GM12878 (cell line): Measurements from ENCODE around the gene HOXD1. TPM values are rescaled to one million over a fixed set of nuclear protein-coding genes. Genes with fewer than 3 reads are reported as not detected.

Experiments used
- ATAC-seq: fragments of 200-7000 bp; cut with Tn5 transposase; 3 replicates; pipeline ENCODE4 v1.9.1; 2020; ENCODE audit warnings: mild to moderate bottlenecking, moderate library complexity
- BruUV-seq: library from RNA; stranded (reverse); fragments of 400-500 nt; replicated peaks from 2 replicates; lab custom pipeline; 2021; lab: Mats Ljungman, UMichigan
- CTCF ChIA-PET: fragments of 300-600 bp; sonication (Branson Sonifier 250); formaldehyde crosslinking; extraction: SDS; loops from one replicate; lab custom pipeline; 2021; ENCODE audit warnings: inconsistent platforms; lab: Yijun Ruan, JAX
- POLR2A ChIA-PET: fragments of 350-600 bp; formaldehyde crosslinking; extraction: SDS; loops from one replicate; lab custom pipeline; 2021; ENCODE audit warnings: inconsistent platforms; lab: Charles Lee
- RAD21 ChIA-PET: fragments of 300-600 bp; sonication (Branson Sonifier 250); formaldehyde crosslinking; loops from one replicate; lab custom pipeline; 2023; ENCODE audit warnings: antibody characterized with exemption; ENCODE audit not compliant: unreplicated experiment; lab: Charles Lee
- SMC1A ChIA-PET: fragments of 300-600 bp; sonication (Branson Sonifier 250); formaldehyde crosslinking; loops from one replicate; lab custom pipeline; 2023; ENCODE audit not compliant: unreplicated experiment, uncharacterized antibody; lab: Charles Lee
- DNase-seq: peaks from one replicate; pipeline ENCODE4 v3.0.0-alpha.2; 2011; ENCODE audit warnings: low read depth, low spot score
- FAIRE-seq: peaks from 3 replicates; lab custom pipeline; 2011; peaks lifted over from hg19 to GRCh38; lab: Jason Lieb, UNC
- H2AFZ ChIP-seq: 2 replicates; pipeline ENCODE4 v1.6.0; 2011; ENCODE audit warnings: low read depth, low read length, control low read depth; ENCODE audit not compliant: control insufficient read depth
- H3K27ac ChIP-seq: 2 replicates; pipeline ENCODE4 v1.5.1; 2011; ENCODE audit warnings: control low read depth; ENCODE audit not compliant: control insufficient read depth, insufficient read depth
- H3K27me3 ChIP-seq, 2 experiments: replicated peaks in 1 of 2; 2 replicates each; pipeline versions ENCODE4 v1.6.0 to v1.6.1; 2011; ENCODE audit warnings: low read length in 1 of 2; ENCODE audit not compliant: control insufficient read depth in 2 of 2, insufficient read depth in 2 of 2
- H3K36me3 ChIP-seq, 2 experiments: 2 replicates each; pipeline ENCODE4 v1.5.1; 2011; ENCODE audit warnings: low read length in 1 of 2; ENCODE audit not compliant: control insufficient read depth in 2 of 2, insufficient read depth in 2 of 2
- H3K4me1 ChIP-seq: 2 replicates; pipeline ENCODE4 v1.6.1; 2011; ENCODE audit warnings: mild to moderate bottlenecking, low read length, moderate library complexity, mixed read lengths; ENCODE audit not compliant: control insufficient read depth, insufficient read depth
- H3K4me2 ChIP-seq: 2 replicates; pipeline ENCODE4 v1.6.0; 2011; ENCODE audit warnings: control low read depth; ENCODE audit not compliant: control insufficient read depth, insufficient read depth
- H3K4me3 ChIP-seq: fragments of 200-600 bp; sonication (generic); 2 replicates; pipeline ENCODE4 v1.5.1; 2016
- H3K79me2 ChIP-seq: 2 replicates; pipeline ENCODE4 v1.6.0; 2011; ENCODE audit warnings: low read length; ENCODE audit not compliant: control insufficient read depth, insufficient read depth
- H3K9ac ChIP-seq: 2 replicates; pipeline ENCODE4 v1.8.0; 2011; ENCODE audit warnings: low read length, control low read depth, mixed read lengths; ENCODE audit not compliant: control insufficient read depth, insufficient read depth
- H3K9me3 ChIP-seq: replicated peaks from 3 replicates; pipeline ENCODE4 v1.5.1; 2011; ENCODE audit warnings: mild to moderate bottlenecking, low read length; ENCODE audit not compliant: control insufficient read depth, insufficient read depth
- H4K20me1 ChIP-seq: 2 replicates; pipeline ENCODE4 v1.6.0; 2011; ENCODE audit not compliant: control insufficient read depth, insufficient read depth
- BHLHE40 ChIP-seq, 2 experiments: fragments of 450-650 bp in 1 of 2; IDR thresholded peaks; 2 replicates each; pipeline ENCODE4 v1.6.1; 2011 to 2017; ENCODE audit warnings: low read depth in 2 of 2, borderline replicate concordance in 1 of 2, improper control_type of control experiment in 1 of 2, low read length in 1 of 2, mild to moderate bottlenecking in 1 of 2
- CEBPB ChIP-seq, 2 experiments: fragments of 150-350 bp in 1 of 2; IDR thresholded peaks; 2 replicates each; pipeline ENCODE4 v1.6.1; 2012 to 2014; ENCODE audit warnings: low read depth in 2 of 2, low read length in 2 of 2, borderline replicate concordance in 1 of 2, inconsistent platforms in 1 of 2
- EZH2 ChIP-seq: IDR thresholded peaks from 2 replicates; pipeline ENCODE4 v1.6.1; 2012; ENCODE audit warnings: low read depth, mild to moderate bottlenecking, control low read depth, inconsistent platforms, low read length, borderline replicate concordance; ENCODE audit not compliant: control insufficient read depth
- IKZF1 ChIP-seq: fragments of 450-650 bp; conservative IDR thresholded peaks from 2 replicates; pipeline ENCODE4 v1.6.1; 2017; ENCODE audit warnings: antibody characterized with exemption, mild to moderate bottlenecking
- MTA2 ChIP-seq: fragments of 450-650 bp; IDR thresholded peaks from 2 replicates; pipeline ENCODE4 v1.6.1; 2016; ENCODE audit warnings: low read depth, mild to moderate bottlenecking, moderate library complexity
- RFX5 ChIP-seq: IDR thresholded peaks from 2 replicates; pipeline ENCODE4 v1.6.1; 2011; ENCODE audit warnings: low read depth, low read length, improper control_type of control experiment
- WGBS: methylation state at CpG from one replicate; pipeline ENCODE4 v1.1.6; 2016; ENCODE audit warnings: low lambda C conversion rate; ENCODE audit not compliant: insufficient replicate concordance, insufficient coverage; ENCODE audit errors: missing lambda C conversion rate; 5-methylcytosine and 5-hydroxymethylcytosine counted together
- in situ Hi-C: fragments of 300-500 bp; cut with MboI; formaldehyde crosslinking; loops from 9 replicates; pipeline ENCODE4 v1.14.3; 2018; ENCODE audit warnings: mixed read lengths
- intact Hi-C: fragments of 100-400 bp; cut with micrococcal nuclease; formaldehyde crosslinking; loops from one replicate; pipeline ENCODE4 v1.14.2; 2022; ENCODE audit not compliant: unreplicated experiment
- polyA plus RNA-seq, 11 experiments: library from polyadenylated mRNA; depleted of rRNA in 4 of 11; unstranded in 6 of 11; stranded (reverse) in 5 of 11; fragments of >200 nt; fragmentation: Nextera tagmentation in 4 of 11; fragmentation: Illumina TruSeq in 1 of 11; extraction: Ambion mirVana in 4 of 11; extraction: Trizol in 1 of 11; gene quantifications; 1 replicate in 1 of 11; 2 replicates in 10 of 11; pipeline versions ENCODE4 v1.2.1 to v1.2.3, GENCODE V29; 2011 to 2016; ENCODE audit warnings: inconsistent platforms in 2 of 11, missing spikeins in 2 of 11, low read depth in 1 of 11
- total RNA-seq, 4 experiments: library from RNA; depleted of rRNA in 3 of 4; stranded (reverse); fragments of >200 nt in 3 of 4; fragmentation: Illumina TruSeq in 1 of 4; extraction: Trizol in 1 of 4; gene quantifications; 2 replicates each; pipeline versions ENCODE4 v1.2.1 to v1.2.3, GENCODE V29; 2013 to 2021
- TF ChIP-seq, protein P1 (sequence below): fragments of 450-650 bp; formaldehyde crosslinking; IDR thresholded peaks from 2 replicates; pipeline ENCODE4 v1.5.0; 2022; ENCODE audit warnings: mild to moderate bottlenecking, missing genetic modification characterization

The HOXD1 gene
- total and polyA plus RNA-seq, 10 of the 15 experiments (the other 5 are each of a cell fraction or from before 2014, with no cell fraction given) = not detected

DNA sequence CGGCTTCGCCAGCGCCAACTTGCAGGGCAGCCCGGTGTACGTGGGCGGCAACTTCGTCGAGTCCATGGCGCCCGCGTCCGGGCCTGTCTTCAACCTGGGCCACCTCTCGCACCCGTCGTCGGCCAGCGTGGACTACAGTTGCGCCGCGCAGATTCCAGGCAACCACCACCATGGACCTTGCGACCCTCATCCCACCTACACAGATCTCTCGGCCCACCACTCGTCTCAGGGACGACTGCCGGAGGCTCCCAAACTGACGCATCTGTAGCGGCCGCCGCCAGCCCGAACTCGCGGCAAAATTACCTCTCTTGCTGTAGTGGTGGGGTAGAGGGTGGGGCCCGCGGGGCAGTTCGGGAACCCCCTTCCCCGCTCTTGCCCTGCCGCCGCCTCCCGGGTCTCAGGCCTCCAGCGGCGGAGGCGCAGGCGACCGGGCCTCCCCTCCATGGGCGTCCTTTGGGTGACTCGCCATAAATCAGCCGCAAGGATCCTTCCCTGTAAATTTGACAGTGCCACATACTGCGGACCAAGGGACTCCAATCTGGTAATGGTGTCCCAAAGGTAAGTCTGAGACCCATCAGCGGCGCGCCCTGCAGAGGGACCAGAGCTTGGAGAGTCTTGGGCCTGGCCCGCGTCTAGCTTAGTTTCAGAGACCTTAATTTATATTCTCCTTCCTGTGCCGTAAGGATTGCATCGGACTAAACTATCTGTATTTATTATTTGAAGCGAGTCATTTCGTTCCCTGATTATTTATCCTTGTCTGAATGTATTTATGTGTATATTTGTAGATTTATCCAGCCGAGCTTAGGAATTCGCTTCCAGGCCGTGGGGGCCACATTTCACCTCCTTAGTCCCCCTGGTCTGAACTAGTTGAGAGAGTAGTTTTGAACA lies 16.2 kb upstream of the HOXD1 start (continued):
- TF ChIP-seq, protein P1, sequence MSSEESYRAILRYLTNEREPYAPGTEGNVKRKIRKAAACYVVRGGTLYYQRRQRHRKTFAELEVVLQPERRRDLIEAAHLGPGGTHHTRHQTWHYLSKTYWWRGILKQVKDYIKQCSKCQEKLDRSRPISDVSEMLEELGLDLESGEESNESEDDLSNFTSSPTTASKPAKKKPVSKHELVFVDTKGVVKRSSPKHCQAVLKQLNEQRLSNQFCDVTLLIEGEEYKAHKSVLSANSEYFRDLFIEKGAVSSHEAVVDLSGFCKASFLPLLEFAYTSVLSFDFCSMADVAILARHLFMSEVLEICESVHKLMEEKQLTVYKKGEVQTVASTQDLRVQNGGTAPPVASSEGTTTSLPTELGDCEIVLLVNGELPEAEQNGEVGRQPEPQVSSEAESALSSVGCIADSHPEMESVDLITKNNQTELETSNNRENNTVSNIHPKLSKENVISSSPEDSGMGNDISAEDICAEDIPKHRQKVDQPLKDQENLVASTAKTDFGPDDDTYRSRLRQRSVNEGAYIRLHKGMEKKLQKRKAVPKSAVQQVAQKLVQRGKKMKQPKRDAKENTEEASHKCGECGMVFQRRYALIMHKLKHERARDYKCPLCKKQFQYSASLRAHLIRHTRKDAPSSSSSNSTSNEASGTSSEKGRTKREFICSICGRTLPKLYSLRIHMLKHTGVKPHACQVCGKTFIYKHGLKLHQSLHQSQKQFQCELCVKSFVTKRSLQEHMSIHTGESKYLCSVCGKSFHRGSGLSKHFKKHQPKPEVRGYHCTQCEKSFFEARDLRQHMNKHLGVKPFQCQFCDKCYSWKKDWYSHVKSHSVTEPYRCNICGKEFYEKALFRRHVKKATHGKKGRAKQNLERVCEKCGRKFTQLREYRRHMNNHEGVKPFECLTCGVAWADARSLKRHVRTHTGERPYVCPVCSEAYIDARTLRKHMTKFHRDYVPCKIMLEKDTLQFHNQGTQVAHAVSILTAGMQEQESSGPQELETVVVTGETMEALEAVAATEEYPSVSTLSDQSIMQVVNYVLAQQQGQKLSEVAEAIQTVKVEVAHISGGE = no peak
- TF ChIP-seq MTA2 = no peak

DNA sequence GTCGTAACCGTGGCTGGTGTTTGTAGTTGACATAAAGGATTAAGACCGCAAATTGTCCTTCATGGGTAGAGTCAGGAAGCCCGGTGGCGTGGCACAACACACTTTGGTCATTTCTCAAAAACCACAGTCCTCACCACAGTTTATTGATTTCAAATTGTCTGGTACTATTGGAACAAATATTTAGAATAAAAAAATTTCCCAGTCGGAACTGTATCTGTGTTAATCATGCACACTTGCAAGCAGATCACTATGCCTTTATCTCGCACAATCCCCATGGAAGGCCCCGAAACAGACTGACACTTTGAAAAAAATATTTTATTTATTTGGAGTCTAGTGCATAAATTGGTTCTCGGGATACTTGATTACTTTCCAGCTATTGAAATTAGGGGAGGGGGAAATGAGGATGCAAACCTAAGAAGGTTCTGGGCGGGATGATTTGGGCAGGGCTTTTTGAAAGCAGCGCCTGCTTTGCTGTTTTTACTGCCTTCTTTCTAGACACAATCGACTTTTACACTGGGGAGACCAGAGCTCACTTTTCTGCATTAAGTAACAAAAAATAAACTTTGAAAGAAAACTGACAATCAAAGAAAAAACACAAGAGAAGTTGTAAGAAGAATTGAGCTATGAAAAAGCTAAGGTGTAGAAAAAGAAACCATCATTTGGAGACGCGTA lies 15.4 kb upstream of the HOXD1 start:
- FAIRE-seq (no peak), DNase-seq (no peak)
- H3K27ac ChIP-seq = no peak overlapping the region
- 21% methylated on average over 14 of the region's 14 CpGs for whole genome bisulfite sequencing
- ChIA-PET RAD21 (no interaction called here), SMC1A (no interaction called here), CTCF (no interaction called here)
- H3K4me2 ChIP-seq = no peak overlapping the region
- BruUV-seq = no TSS peak
- intact Hi-C loops = no loop called here
- H3K36me3 ChIP-seq = no peaks in the 10 kb centered on the region; a peak in 1 of 4 replicates
- H3K27me3 ChIP-seq = peaks cover 7 to 34% of the 10 kb centered on the region in 2 experiments
- in situ Hi-C loops = no loop called here
- no peaks in the 10 kb centered on the region for H3K79me2 ChIP-seq
- no peak overlapping the region for H3K9ac ChIP-seq
- TF ChIP-seq IKZF1 = no peak
- TF ChIP-seq BHLHE40 (IDR thresholded peaks at IDR 0.05; ENCODE audit: borderline replicate concordance in 1 of 2, low read depth in 2 of 2, low read length in 1 of 2) = no peak
- 0 out of 2 replicates have a peak, but pooled peaks have one; percentile 27 for TF ChIP-seq EZH2
- no peak for TF ChIP-seq RFX5
- TF ChIP-seq CEBPB (IDR thresholded peaks at IDR 0.05; ENCODE audit: borderline replicate concordance in 1 of 2, low read depth in 2 of 2, low read length in 2 of 2) = no peak
- TF ChIP-seq, all 136 proteins: peak for 1
- no peak overlapping the region for H3K4me3 ChIP-seq
- POLR2A ChIA-PET = no interaction called here
- no peak for ATAC-seq
- H3K4me1 ChIP-seq = no peaks in the 10 kb centered on the region
- H4K20me1 ChIP-seq = no peaks in the 10 kb centered on the region
- no peaks in the 10 kb centered on the region; the same call in 2 of the 3 replicates for H3K9me3 ChIP-seq
- no peak overlapping the region for H2AFZ ChIP-seq
